Neutrophil (primary cell): ENCODE measurements around the gene MYBPC1.

ENCODE experiments used
- H3K27ac ChIP-seq: fragments of 200-600 bp; sonication (generic); 2 replicates; pipeline ENCODE4 v1.5.1; 2016; ENCODE audit warnings: mild to moderate bottlenecking, moderate library complexity
- H3K27me3 ChIP-seq: fragments of 200-600 bp; sonication (generic); 2 replicates; pipeline ENCODE4 v1.6.0; 2016; ENCODE audit warnings: mild to moderate bottlenecking
- H3K36me3 ChIP-seq: fragments of 200-600 bp; sonication (generic); 2 replicates; pipeline ENCODE4 v1.5.1; 2017
- H3K4me1 ChIP-seq, 2 experiments: fragments of 200-600 bp in 1 of 2; sonication (generic) in 1 of 2; 1 replicate in 1 of 2; 2 replicates in 1 of 2; pipeline versions ENCODE4 v1.5.1 to v1.6.1; 2013 to 2016; ENCODE audit warnings: low read depth in 1 of 2, low read length in 1 of 2, mild to moderate bottlenecking in 1 of 2, moderate library complexity in 1 of 2; ENCODE audit not compliant: control insufficient read depth in 1 of 2, insufficient read depth in 1 of 2
- H3K4me3 ChIP-seq, 2 experiments: fragments of 200-600 bp in 1 of 2; sonication (generic) in 1 of 2; 1 replicate in 1 of 2; 2 replicates in 1 of 2; pipeline ENCODE4 v1.5.1; 2013 to 2016; ENCODE audit warnings: low read depth in 1 of 2, low read length in 1 of 2, mild to moderate bottlenecking in 1 of 2, moderate library complexity in 1 of 2
- H3K9me3 ChIP-seq: fragments of 200-600 bp; sonication (generic); 2 replicates; pipeline ENCODE4 v1.5.1; 2016
- TF ChIP-seq, protein P1 (sequence below): fragments of 200-600 bp; sonication (generic); IDR thresholded peaks from 2 replicates; pipeline ENCODE4 v1.5.1; 2016; ENCODE audit warnings: antibody characterized with exemption

MYBPC1 gene

DNA sequence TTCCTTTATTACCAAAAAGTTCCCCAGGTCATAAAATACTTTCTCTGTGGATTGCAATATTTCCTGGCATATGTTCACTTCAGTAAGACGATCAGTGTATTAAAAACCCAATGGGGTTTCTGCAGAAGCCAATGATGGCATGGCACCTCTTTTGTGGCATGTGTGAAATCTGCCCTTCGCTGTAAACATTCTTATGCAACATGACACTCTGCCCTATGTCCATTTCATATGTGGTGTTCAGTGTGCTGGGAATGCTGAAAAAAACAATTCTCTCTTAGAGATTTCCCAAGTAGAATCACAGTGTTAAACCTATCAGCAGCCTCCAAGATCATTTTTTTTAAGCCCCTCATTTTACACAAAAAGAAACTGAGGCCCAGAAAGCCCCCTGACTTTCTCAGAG is 2.3 kb upstream of the MYBPC1 start:
- Histone ChIP-seq H3K9me3 (no peaks in the 10 kb centered on the region), H3K4me1 (no peaks in the 10 kb centered on the region), H3K27me3 (peaks cover 4% of the 10 kb centered on the region), H3K36me3 (no peaks in the 10 kb centered on the region), H3K4me3 (no peak overlapping the region), H3K27ac (no peak overlapping the region)
- TF ChIP-seq, protein P1, sequence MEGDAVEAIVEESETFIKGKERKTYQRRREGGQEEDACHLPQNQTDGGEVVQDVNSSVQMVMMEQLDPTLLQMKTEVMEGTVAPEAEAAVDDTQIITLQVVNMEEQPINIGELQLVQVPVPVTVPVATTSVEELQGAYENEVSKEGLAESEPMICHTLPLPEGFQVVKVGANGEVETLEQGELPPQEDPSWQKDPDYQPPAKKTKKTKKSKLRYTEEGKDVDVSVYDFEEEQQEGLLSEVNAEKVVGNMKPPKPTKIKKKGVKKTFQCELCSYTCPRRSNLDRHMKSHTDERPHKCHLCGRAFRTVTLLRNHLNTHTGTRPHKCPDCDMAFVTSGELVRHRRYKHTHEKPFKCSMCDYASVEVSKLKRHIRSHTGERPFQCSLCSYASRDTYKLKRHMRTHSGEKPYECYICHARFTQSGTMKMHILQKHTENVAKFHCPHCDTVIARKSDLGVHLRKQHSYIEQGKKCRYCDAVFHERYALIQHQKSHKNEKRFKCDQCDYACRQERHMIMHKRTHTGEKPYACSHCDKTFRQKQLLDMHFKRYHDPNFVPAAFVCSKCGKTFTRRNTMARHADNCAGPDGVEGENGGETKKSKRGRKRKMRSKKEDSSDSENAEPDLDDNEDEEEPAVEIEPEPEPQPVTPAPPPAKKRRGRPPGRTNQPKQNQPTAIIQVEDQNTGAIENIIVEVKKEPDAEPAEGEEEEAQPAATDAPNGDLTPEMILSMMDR = no peak

DNA sequence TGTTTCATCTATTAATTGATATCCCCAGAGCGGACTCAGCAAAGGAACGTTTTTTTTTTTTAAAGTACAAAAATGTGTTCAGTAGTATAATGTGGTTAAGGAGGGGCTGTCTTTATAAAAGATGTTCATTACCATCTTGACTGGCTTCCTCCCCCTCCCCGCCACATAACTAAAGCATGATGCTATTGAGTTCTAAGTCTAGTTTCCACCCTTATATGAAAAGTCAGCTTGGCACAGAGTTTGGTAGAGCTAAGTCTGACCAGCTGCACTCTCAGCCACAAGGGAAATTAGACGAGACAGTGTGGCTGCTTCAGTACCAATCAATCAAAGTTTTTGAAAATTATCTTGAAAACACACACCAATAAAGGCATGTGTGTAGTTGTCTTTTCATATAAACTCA is 1.9 kb upstream of the MYBPC1 start:
- Histone ChIP-seq H3K9me3 (no peaks in the 10 kb centered on the region), H3K36me3 (no peaks in the 10 kb centered on the region), H3K27me3 (peaks cover 4% of the 10 kb centered on the region), H3K4me3 (no peak overlapping the region), H3K27ac (no peak overlapping the region), H3K4me1 (no peaks in the 10 kb centered on the region)
- TF ChIP-seq, protein P1 = no peak

DNA sequence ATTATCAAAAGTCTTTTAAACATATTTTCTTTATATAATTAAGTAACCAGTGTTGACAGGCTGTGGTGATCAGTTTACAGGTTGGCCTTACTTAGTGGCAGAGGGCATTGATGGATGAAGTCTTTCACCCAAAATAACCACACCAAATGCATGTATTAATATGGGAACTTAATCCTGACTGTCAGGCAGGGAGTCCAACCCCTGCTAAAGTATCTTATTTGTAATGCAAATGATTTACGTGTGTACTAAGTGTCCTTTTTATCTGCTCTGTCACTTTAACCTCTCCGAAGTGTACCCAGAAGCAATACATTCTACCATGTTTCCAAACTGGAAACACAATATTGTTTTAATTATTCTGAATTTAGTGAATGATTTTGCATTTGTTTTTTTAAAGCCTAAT is 1.4 kb downstream of the MYBPC1 start:
- no peaks in the 10 kb centered on the region for H3K4me1 ChIP-seq
- peaks cover 4% of the 10 kb centered on the region for H3K27me3 ChIP-seq
- H3K4me3 ChIP-seq = no peak overlapping the region
- H3K27ac ChIP-seq = no peak overlapping the region
- H3K36me3 ChIP-seq = no peaks in the 10 kb centered on the region
- TF ChIP-seq, protein P1 = no peak
- H3K9me3 ChIP-seq = no peaks in the 10 kb centered on the region

DNA sequence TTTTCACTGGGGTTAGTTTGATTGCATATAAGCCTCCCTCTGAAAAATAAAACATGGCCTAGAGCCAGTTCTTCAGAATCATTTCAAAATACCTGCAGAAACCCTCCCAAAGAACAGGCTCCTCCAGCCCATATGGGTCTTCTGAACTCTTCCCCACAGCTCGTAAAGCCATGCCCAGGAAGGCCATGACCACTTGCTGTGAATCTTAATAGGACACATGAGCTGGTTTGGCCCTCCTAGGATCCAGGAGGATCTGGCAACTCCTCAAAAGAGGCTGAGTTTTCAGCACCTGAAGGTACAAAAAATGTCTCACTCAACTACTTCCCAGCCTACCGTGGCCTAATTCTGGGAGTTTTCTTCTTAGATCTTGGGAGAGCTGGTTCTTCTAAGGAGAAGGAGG is 2.4 kb downstream of the MYBPC1 start:
- Histone ChIP-seq H3K27me3 (peaks cover 4% of the 10 kb centered on the region), H3K4me3 (no peak overlapping the region), H3K36me3 (no peaks in the 10 kb centered on the region), H3K4me1 (no peaks in the 10 kb centered on the region), H3K9me3 (no peaks in the 10 kb centered on the region), H3K27ac (no peak overlapping the region)
- TF ChIP-seq, protein P1 = no peak

GRCh38 chr12:101598483-101598882 is 3.7 kb downstream of the MYBPC1 start:
- H3K36me3 ChIP-seq = no peaks in the 10 kb centered on the region
- TF ChIP-seq, protein P1 = no peak
- H3K4me1 ChIP-seq = no peaks in the 10 kb centered on the region
- H3K27me3 ChIP-seq = peaks cover 4% of the 10 kb centered on the region
- H3K9me3 ChIP-seq = no peaks in the 10 kb centered on the region
- H3K27ac ChIP-seq = no peak overlapping the region
- no peak overlapping the region for H3K4me3 ChIP-seq

GRCh38 chr12:101599311-101599710 is 4.5 kb downstream of the MYBPC1 start:
- Histone ChIP-seq H3K27me3 (peaks cover 4% of the 10 kb centered on the region), H3K4me1 (no peaks in the 10 kb centered on the region), H3K4me3 (no peak overlapping the region), H3K9me3 (no peaks in the 10 kb centered on the region), H3K36me3 (no peaks in the 10 kb centered on the region), H3K27ac (no peak overlapping the region)
- TF ChIP-seq, protein P1 = no peak
